IPS-15b (cell line): ENCODE data around the gene PCDHA6.
"Not testable (repeated sequence)": the region's sequence is repeated elsewhere in the genome, so short reads cannot be mapped to it uniquely, and the experiment has no call there.

Source experiments
- H3K27me3 ChIP-seq: one replicate; pipeline ENCODE4 v1.6.1; 2013; ENCODE audit warnings: low read length; ENCODE audit not compliant: control insufficient read depth, insufficient read depth
- H3K36me3 ChIP-seq: one replicate; pipeline ENCODE4 v1.6.1; 2013; ENCODE audit warnings: low read length; ENCODE audit not compliant: control insufficient read depth, insufficient read depth
- H3K4me1 ChIP-seq: one replicate; pipeline ENCODE4 v1.6.1; 2013; ENCODE audit warnings: mild to moderate bottlenecking, low read length; ENCODE audit not compliant: control insufficient read depth, insufficient read depth
- H3K4me3 ChIP-seq: one replicate; pipeline ENCODE4 v1.5.1; 2013; ENCODE audit warnings: low read depth, low read length
- H3K9ac ChIP-seq: one replicate; pipeline ENCODE4 v1.6.1; 2013; ENCODE audit warnings: low read depth, mild to moderate bottlenecking, low read length
- H3K9me3 ChIP-seq: one replicate; pipeline ENCODE4 v1.6.1; 2013; ENCODE audit warnings: mild to moderate bottlenecking, low read length; ENCODE audit not compliant: control insufficient read depth, insufficient read depth

Gene PCDHA6

GRCh38 chr5:140827704-140828361 is at the start of gene PCDHA6:
TSS of gene PCDHA6 (plus strand) at chr5:140827960. CDS start at chr5:140828092, 132 bp downstream.
- H3K9ac ChIP-seq = no peak within 1 kb of the TSS
- H3K9me3 ChIP-seq = no peaks in the 10 kb centered on the region
- no peaks in the 10 kb centered on the region for H3K27me3 ChIP-seq
- H3K36me3 ChIP-seq = peaks cover 4% of the 10 kb centered on the region
- no peak within 1 kb of the TSS for H3K4me3 ChIP-seq
- H3K4me1 ChIP-seq = no peaks in the 10 kb centered on the region

GRCh38 chr5:140780512-140780911 is 47.2 kb upstream of the PCDHA6 start:
- no peak overlapping the region for H3K4me3 ChIP-seq
- H3K9me3 ChIP-seq = peaks cover 6% of the 10 kb centered on the region
- no peaks in the 10 kb centered on the region for H3K36me3 ChIP-seq
- no peak overlapping the region for H3K9ac ChIP-seq
- no peaks in the 10 kb centered on the region for H3K27me3 ChIP-seq
- no peaks in the 10 kb centered on the region for H3K4me1 ChIP-seq

- Histone ChIP-seq H3K4me3 (no peak within 1 kb of the TSS), H3K9me3 (no peaks in the 10 kb centered on the region), H3K27me3 (no peaks in the 10 kb centered on the region), H3K4me1 (no peaks in the 10 kb centered on the region), H3K36me3 (peaks cover 2% of the 10 kb centered on the region), H3K9ac (no peak within 1 kb of the TSS)
Observed at GRCh38 chr5:140785905-140786686, 41.7 kb upstream of the PCDHA6 start, which contains the start of gene PCDHA1. TSS of gene PCDHA1 (plus strand) at chr5:140786140.

GRCh38 chr5:140787422-140787821 is 40.3 kb upstream of the PCDHA6 start:
- not testable (repeated sequence) for H3K9ac ChIP-seq, H3K27me3 ChIP-seq, H3K9me3 ChIP-seq, H3K4me1 ChIP-seq, H3K36me3 ChIP-seq, H3K4me3 ChIP-seq

DNA sequence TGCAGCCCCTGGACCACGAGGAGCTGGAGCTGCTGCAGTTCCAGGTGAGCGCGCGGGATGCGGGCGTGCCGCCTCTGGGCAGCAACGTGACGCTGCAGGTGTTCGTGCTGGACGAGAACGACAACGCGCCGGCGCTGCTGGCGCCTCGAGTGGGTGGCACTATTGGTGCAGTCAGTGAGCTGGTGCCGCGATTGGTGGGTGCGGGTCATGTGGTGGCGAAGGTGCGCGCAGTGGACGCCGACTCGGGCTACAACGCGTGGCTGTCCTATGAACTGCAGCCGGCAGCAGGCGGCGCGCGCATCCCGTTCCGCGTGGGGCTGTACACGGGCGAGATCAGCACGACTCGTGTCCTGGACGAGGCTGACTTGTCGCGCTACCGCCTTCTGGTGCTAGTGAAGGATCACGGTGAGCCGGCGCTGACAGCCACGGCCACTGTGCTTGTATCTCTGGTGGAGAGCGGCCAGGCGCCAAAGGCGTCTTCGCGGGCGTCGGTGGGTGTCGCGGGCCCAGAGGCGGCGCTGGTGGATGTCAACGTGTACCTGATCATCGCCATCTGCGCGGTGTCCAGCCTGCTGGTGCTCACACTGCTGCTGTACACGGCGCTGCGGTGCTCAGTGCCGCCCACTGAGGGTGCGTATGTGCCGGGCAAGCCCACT is 39.8 kb upstream of the PCDHA6 start:
- not testable (repeated sequence) for H3K27me3 ChIP-seq, H3K4me1 ChIP-seq, H3K9ac ChIP-seq, H3K36me3 ChIP-seq, H3K4me3 ChIP-seq, H3K9me3 ChIP-seq

GRCh38 chr5:140791089-140791488 is 36.7 kb upstream of the PCDHA6 start:
- H3K4me1 ChIP-seq = no peaks in the 10 kb centered on the region
- no peaks in the 10 kb centered on the region for H3K27me3 ChIP-seq
- H3K4me3 ChIP-seq = no peak overlapping the region
- peaks cover 2% of the 10 kb centered on the region for H3K36me3 ChIP-seq
- H3K9me3 ChIP-seq = no peaks in the 10 kb centered on the region
- no peak overlapping the region for H3K9ac ChIP-seq

DNA sequence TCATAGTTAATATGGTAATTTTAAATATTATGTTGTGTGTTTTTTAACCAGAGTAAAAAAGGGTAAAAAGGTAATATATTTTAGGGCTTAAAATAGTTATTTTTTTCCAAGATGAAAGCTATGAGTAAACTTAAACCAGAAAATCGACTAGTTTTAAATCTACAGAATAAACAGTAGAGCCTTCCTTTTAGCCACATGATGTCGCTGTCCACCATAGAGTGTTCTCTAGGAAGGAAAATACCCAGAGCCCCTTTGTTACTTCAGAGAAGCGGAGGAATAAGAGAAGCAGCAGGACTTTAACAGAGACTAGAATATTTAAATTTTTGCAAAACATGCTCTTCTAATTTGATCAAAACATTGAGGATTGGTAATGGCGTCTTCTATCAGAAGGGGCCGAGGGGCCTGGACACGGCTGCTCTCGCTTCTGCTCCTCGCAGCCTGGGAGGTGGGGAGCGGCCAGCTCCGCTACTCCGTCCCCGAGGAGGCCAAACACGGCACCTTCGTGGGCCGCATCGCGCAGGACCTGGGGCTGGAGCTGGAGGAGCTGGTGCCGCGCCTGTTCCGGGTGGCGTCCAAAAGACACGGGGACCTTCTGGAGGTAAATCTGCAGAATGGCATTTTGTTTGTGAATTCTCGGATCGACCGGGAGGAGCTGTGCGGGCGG is 33.0 kb upstream of the PCDHA6 start, which contains the start of gene PCDHA2:
Gene PCDHA2 (plus strand): TSS at position 258 of the 664 bp plus-strand sequence.
- peak within 1 kb of the TSS; percentile 60 for H3K4me3 ChIP-seq
- H3K9ac ChIP-seq = no peak within 1 kb of the TSS
- H3K36me3 ChIP-seq = no peaks in the 10 kb centered on the region
- H3K9me3 ChIP-seq = no peaks in the 10 kb centered on the region
- H3K27me3 ChIP-seq = no peaks in the 10 kb centered on the region
- no peaks in the 10 kb centered on the region for H3K4me1 ChIP-seq

DNA sequence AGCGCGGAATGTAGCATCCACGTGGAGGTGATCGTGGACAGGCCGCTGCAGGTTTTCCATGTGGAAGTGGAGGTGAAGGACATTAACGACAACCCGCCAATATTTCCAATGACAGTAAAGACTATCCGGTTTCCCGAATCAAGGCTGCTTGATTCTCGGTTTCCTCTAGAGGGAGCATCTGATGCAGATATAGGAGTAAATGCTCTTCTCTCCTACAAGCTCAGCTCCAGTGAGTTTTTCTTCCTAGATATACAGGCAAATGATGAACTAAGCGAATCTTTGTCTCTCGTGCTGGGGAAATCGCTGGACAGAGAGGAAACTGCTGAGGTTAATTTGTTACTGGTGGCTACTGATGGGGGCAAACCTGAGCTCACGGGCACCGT is 32.5 kb upstream of the PCDHA6 start:
- Histone ChIP-seq H3K27me3 (no peaks in the 10 kb centered on the region), H3K36me3 (no peaks in the 10 kb centered on the region), H3K4me3 (peak overlapping the region; percentile 60), H3K9ac (no peak overlapping the region), H3K4me1 (no peaks in the 10 kb centered on the region), H3K9me3 (no peaks in the 10 kb centered on the region)

DNA sequence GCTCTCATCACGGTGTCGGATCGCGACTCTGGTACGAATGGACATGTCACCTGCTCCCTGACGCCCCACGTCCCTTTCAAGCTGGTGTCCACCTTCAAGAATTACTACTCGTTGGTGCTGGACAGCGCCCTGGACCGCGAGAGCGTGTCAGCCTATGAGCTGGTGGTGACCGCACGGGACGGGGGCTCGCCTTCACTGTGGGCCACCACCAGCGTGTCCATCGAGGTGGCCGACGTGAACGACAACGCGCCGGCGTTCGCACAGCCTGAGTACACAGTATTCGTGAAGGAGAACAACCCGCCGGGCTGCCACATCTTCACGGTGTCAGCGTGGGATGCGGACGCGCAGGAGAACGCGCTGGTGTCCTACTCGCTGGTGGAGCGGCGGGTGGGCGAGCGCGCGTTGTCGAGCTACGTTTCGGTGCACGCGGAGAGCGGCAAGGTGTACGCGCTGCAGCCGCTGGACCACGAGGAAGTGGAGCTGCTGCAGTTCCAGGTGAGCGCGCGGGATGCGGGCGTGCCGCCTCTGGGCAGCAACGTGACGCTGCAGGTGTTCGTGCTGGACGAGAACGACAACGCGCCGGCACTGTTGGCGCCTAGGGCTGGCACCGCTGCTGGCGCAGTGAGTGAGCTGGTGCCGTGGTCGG is 31.6 kb upstream of the PCDHA6 start:
- H3K9ac ChIP-seq, H3K27me3 ChIP-seq, H3K36me3 ChIP-seq: not testable (repeated sequence)

DNA sequence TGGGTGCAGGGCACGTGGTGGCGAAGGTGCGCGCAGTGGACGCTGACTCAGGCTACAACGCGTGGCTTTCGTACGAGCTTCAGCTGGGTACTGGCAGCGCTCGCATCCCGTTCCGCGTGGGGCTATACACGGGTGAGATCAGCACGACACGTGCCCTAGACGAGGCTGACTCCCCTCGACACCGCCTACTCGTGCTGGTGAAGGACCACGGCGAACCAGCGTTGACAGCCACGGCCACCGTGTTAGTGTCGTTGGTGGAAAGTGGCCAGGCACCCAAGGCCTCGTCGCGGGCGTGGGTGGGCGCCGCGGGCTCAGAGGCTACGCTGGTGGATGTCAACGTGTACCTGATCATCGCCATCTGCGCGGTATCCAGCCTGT is 31.1 kb upstream of the PCDHA6 start:
- no peak overlapping the region for H3K4me3 ChIP-seq
- H3K9ac ChIP-seq = no peak overlapping the region
- H3K9me3 ChIP-seq = no peaks in the 10 kb centered on the region
- H3K27me3 ChIP-seq = no peaks in the 10 kb centered on the region
- no peaks in the 10 kb centered on the region for H3K4me1 ChIP-seq
- H3K36me3 ChIP-seq = no peaks in the 10 kb centered on the region

More for the DNA sequence above, 31.6 kb upstream of the PCDHA6 start:
- not testable (repeated sequence) for H3K4me1 ChIP-seq, H3K4me3 ChIP-seq, H3K9me3 ChIP-seq

DNA sequence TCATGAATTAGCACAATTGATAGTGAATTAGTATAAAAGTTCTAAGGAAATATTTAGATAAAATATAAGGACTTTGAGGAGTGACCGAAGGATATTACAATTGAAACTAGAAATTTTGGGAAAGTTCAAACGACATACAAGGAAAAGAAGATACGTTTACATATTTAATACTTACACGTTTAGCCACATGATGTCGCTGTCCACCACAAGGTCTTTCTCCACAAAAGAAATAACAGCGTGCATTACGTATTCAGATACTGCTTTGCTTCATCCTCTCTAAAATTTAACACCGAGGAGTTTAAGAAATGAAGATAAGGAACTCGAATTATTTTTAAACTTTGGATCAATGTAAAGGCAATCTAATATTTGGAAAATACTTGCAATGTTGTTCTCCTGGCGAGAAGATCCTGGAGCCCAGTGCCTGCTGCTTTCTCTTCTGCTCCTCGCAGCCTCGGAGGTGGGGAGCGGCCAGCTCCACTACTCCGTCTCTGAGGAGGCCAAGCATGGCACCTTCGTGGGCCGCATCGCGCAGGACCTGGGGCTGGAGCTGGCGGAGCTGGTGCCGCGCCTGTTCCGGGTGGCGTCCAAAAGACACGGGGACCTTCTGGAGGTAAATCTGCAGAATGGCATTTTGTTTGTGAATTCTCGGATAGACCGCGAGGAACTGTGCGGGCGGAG is 26.8 kb upstream of the PCDHA6 start, which contains the start of gene PCDHA3:
Gene PCDHA3 (plus strand): TSS at position 242 of the 678 bp plus-strand sequence.
- no peaks in the 10 kb centered on the region for H3K36me3 ChIP-seq
- no peaks in the 10 kb centered on the region for H3K9me3 ChIP-seq
- no peaks in the 10 kb centered on the region for H3K4me1 ChIP-seq
- no peaks in the 10 kb centered on the region for H3K27me3 ChIP-seq
- H3K4me3 ChIP-seq = no peak within 1 kb of the TSS
- H3K9ac ChIP-seq = no peak within 1 kb of the TSS
